Common myeloid progenitor, CD34-positive (primary cell): ENCODE results near the gene POLR1D.
"Not testable (repeated sequence)": the region's sequence is repeated elsewhere in the genome, so short reads cannot be mapped to it uniquely, and the experiment has no call there.

Experiments used
- CTCF ChIA-PET: fragments of 350-600 bp; sonication (Branson Sonifier 250); formaldehyde crosslinking; loops from one replicate; lab custom pipeline; 2021; ENCODE audit warnings: antibody characterized with exemption; lab: Charles Lee
- POLR2A ChIA-PET: fragments of 350-600 bp; sonication (Branson Sonifier 250); formaldehyde crosslinking; loops from one replicate; lab custom pipeline; 2021; ENCODE audit warnings: antibody characterized with exemption; lab: Charles Lee
- DNase-seq, 3 donors: peaks; one replicate each; pipeline versions ENCODE4 v3.0.0 to v3.0.0-alpha.2; 2013
- H3K27ac ChIP-seq, 2 experiments: 1 replicate in 1 of 2; 2 replicates in 1 of 2; pipeline ENCODE4 v1.7.0; 2013; ENCODE audit warnings: inconsistent platforms in 2 of 2, low read length in 2 of 2, mild to moderate bottlenecking in 2 of 2, low read depth in 1 of 2, moderate library complexity in 1 of 2; ENCODE audit not compliant: severe bottlenecking in 2 of 2, insufficient read depth in 1 of 2, poor library complexity in 1 of 2
- H3K27me3 ChIP-seq, 5 experiments: replicated peaks in 2 of 5; 1 replicate in 3 of 5; 2 replicates in 2 of 5; pipeline versions ENCODE4 v1.6.1 to v1.7.0; 2013; ENCODE audit warnings: low read length in 4 of 5, mild to moderate bottlenecking in 2 of 5, moderate library complexity in 2 of 5, inconsistent platforms in 1 of 5; ENCODE audit not compliant: insufficient read depth in 5 of 5, control insufficient read depth in 4 of 5
- H3K36me3 ChIP-seq, 4 experiments: 1 replicate in 2 of 4; 2 replicates in 2 of 4; pipeline versions ENCODE4 v1.6.1 to v1.7.0; 2013; ENCODE audit warnings: low read length in 3 of 4, control low read depth in 1 of 4, mild to moderate bottlenecking in 1 of 4; ENCODE audit not compliant: control insufficient read depth in 4 of 4, insufficient read depth in 4 of 4
- H3K4me1 ChIP-seq, 4 experiments: 1 replicate in 3 of 4; 2 replicates in 1 of 4; pipeline versions ENCODE4 v1.6.1 to v1.7.1; 2013; ENCODE audit warnings: low read length in 3 of 4, mild to moderate bottlenecking in 3 of 4, control low read depth in 1 of 4, inconsistent platforms in 1 of 4, moderate library complexity in 1 of 4; ENCODE audit not compliant: control insufficient read depth in 4 of 4, insufficient read depth in 4 of 4; ENCODE audit errors: control extremely low read depth in 1 of 4
- H3K4me3 ChIP-seq, 7 experiments: 1 replicate in 4 of 7; 2 replicates in 3 of 7; pipeline versions ENCODE4 v1.5.1 to v1.7.0; 2013; ENCODE audit warnings: mild to moderate bottlenecking in 7 of 7, low read length in 6 of 7, moderate library complexity in 6 of 7, inconsistent platforms in 2 of 7, low read depth in 2 of 7, control low read depth in 1 of 7; ENCODE audit not compliant: insufficient read depth in 4 of 7, control insufficient read depth in 1 of 7; ENCODE audit errors: extremely low read depth in 1 of 7
- H3K9me3 ChIP-seq, 5 experiments: 1 replicate in 4 of 5; 2 replicates in 1 of 5; pipeline versions ENCODE4 v1.6.1 to v1.7.1; 2013; ENCODE audit warnings: low read length in 4 of 5, mild to moderate bottlenecking in 2 of 5, inconsistent platforms in 1 of 5, low read depth in 1 of 5, moderate library complexity in 1 of 5; ENCODE audit not compliant: control insufficient read depth in 4 of 5, insufficient read depth in 2 of 5; ENCODE audit errors: control extremely low read depth in 1 of 5
- WGBS: methylation state at CpG from one replicate; pipeline ENCODE4 v1.1.5; 2013; ENCODE audit not compliant: insufficient coverage; 5-methylcytosine and 5-hydroxymethylcytosine counted together

POLR1D gene

DNA sequence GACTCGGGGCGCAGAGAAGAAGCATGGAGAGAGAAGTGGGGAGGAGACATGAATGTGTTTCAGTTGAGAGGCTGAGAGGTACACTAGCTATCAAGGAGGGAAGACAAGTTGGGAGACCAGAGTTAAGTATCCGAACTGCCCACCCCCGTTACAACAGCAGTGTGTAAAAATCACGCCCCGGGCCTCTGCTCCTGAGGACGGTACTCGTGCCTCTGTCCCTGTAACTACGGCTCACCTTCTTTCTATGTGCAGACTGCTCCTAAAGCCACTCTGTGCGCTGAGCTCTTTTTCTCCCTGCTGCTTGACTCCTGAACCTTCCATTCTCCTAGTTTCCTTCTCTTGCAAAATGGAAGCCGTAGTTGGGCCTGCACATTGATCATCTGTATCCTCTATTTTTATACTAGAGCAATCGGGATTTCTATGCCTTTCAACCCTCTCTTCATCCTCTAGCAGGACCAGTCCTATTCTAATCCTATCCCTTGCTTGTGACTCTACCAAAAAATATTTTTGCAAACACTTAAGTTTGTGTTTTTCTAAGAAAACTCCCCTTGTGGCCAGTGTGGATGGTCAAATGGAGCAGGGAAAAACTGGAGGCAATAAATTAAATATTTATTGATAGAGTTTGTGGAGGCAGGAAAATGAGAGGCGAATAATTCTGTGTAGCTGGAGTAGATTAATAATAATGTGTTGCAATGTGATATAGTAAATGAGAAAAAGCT lies 569 bp downstream of the POLR1D start:
- peaks cover 13 to 48% (median 32%) of the 10 kb centered on the region in 4 experiments for H3K4me1 ChIP-seq
- peak overlapping the region; percentile 71 to 90 for H3K27ac ChIP-seq
- no peaks in the 10 kb centered on the region for H3K9me3 ChIP-seq
- ChIA-PET CTCF (interaction anchor here (0.8 to 1.7 kb wide), 4 partner anchors 12 to 249 kb away, joined by 3 to 8 read pairs (median 4); no protein-coding TSS in a partner anchor), POLR2A (no interaction called here)
- H3K36me3 ChIP-seq, result peaks cover 3 to 28% (median 9%) of the 10 kb centered on the region in 4 experiments
- peak overlapping the region; percentile 52 to 94 (median 88) for H3K4me3 ChIP-seq
- no peaks in the 10 kb centered on the region for H3K27me3 ChIP-seq
- 4% methylated on average over 12 of the region's 13 CpGs for WGBS
- peak in 2 of 3 donors; percentile 38 to 56 for DNase-seq

DNA sequence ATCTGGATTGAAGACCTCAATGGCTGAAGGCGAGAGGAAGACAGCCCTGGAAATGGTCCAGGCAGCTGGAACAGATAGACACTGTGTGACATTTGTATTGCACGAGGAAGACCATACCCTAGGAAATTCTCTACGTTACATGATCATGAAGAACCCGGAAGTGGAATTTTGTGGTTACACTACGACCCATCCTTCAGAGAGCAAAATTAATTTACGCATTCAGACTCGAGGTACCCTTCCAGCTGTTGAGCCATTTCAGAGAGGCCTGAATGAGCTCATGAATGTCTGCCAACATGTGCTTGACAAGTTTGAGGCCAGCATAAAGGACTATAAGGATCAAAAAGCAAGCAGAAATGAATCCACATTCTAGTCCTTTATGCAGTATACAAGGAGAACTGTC lies 1.2 kb downstream of the POLR1D start:
- Histone ChIP-seq H3K9me3 (no peaks in the 10 kb centered on the region), H3K36me3 (peaks cover 3 to 30% (median 9%) of the 10 kb centered on the region in 4 experiments), H3K27ac (peak overlapping the region in 1 of 2 experiments; percentile 90), H3K4me1 (peaks cover 11 to 42% (median 31%) of the 10 kb centered on the region in 4 experiments), H3K4me3 (peak overlapping the region in 3 of 7 experiments; percentile 14 to 93 (median 91)), H3K27me3 (no peaks in the 10 kb centered on the region)
- 97% methylated on average over 7 of the region's 7 CpGs for WGBS
- DNase-seq, result no peak
- ChIA-PET CTCF (interaction anchor here (0.6 to 1.7 kb wide), 3 partner anchors 21 to 1922 kb away, joined by 3 to 8 read pairs (median 3); no protein-coding TSS in a partner anchor), POLR2A (no interaction called here)

DNA sequence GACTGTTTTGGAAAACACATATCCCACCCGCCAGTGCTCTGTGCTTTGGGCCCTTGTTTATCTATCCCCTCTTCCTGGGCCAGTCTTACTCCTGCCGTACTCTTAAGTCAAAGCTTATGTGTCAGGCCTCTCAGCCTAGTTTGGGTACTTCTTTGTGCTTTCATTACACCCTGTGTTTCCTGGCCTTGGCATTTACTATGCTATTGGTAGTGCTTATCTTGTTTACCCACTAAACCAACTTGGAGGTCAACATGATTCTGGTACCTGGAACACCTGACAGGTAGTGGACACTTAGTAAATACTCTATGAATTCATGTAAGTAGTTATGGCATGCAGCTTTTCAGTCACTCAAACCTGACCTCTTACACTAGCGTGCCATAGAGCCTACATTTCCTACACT lies 2.4 kb downstream of the POLR1D start:
- Histone ChIP-seq H3K4me3 (no peak overlapping the region), H3K36me3 (peaks cover 3 to 39% (median 10%) of the 10 kb centered on the region in 4 experiments), H3K27ac (no peak overlapping the region), H3K9me3 (no peaks in the 10 kb centered on the region), H3K4me1 (peaks cover 9 to 31% (median 24%) of the 10 kb centered on the region in 4 experiments), H3K27me3 (no peaks in the 10 kb centered on the region)
- ChIA-PET POLR2A (no interaction called here), CTCF (interaction anchor here (1.5 to 1.9 kb wide), 2 partner anchors 11 to 25 kb away, joined by 4 to 5 read pairs; no protein-coding TSS in a partner anchor)
- no peak for DNase-seq
- WGBS, result 100% methylated on average over 2 of the region's 3 CpGs

DNA sequence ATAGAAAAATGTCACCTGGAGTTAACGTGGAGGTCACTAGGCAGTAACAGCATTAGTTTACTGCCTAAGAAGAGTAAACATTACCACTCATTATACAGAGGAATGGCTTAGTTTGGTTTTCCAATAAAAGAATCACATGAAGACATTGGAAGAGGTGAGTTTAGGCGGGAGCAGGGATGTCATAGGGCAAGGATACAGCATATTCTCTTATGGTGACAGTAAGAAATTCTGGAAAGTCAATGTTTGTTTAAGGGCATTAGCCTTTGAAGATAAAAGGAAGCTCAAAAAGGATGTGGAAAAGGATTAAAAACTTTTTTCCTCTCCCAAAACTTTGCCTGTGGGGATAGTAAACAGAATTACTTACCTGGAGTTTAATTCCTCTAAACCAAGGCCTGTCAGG lies 4.1 kb downstream of the POLR1D start:
- Histone ChIP-seq H3K4me1 (peaks cover 5 to 22% (median 17%) of the 10 kb centered on the region in 4 experiments), H3K9me3 (no peaks in the 10 kb centered on the region), H3K36me3 (peaks cover 3 to 47% (median 11%) of the 10 kb centered on the region in 4 experiments), H3K4me3 (no peak overlapping the region), H3K27ac (no peak overlapping the region), H3K27me3 (no peaks in the 10 kb centered on the region)
- ChIA-PET CTCF (interaction anchor here (1.2 to 1.5 kb wide), 2 partner anchors 14 to 24 kb away, joined by 4 read pairs; no protein-coding TSS in a partner anchor), POLR2A (no interaction called here)
- DNase-seq, result no peak
- no CpG with 5 or more reads among the region's 2 CpGs for WGBS

DNA sequence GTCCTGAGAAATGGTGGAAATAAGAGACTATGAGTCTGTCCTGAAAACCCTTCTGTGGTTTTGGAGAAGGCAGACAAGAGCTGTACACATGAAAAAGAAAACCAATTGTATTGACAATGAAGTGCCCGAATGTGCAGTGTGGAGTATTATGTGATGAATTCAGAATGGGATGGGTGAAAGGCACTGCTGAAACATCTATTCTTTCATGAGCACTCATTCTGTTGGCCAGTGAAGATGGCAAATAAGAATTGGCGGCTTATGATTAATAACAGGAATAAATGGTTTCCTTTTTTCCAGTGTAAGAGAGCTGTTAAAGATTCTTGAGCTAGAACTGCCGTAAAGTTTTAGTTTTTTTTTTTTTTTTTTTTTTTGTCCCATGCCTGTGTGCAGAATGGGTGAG lies 5.7 kb downstream of the POLR1D start:
- DNase-seq, result no peak
- H3K4me3 ChIP-seq, result no peak overlapping the region
- WGBS, result 96% methylated on average over 2 of the region's 3 CpGs
- ChIA-PET CTCF (no interaction called here), POLR2A (no interaction called here)
- no peaks in the 10 kb centered on the region for H3K9me3 ChIP-seq
- H3K27me3 ChIP-seq, result no peaks in the 10 kb centered on the region
- peaks cover 3 to 17% (median 11%) of the 10 kb centered on the region in 4 experiments for H3K4me1 ChIP-seq
- no peak overlapping the region for H3K27ac ChIP-seq
- H3K36me3 ChIP-seq, result peaks cover 6 to 62% (median 12%) of the 10 kb centered on the region in 4 experiments

DNA sequence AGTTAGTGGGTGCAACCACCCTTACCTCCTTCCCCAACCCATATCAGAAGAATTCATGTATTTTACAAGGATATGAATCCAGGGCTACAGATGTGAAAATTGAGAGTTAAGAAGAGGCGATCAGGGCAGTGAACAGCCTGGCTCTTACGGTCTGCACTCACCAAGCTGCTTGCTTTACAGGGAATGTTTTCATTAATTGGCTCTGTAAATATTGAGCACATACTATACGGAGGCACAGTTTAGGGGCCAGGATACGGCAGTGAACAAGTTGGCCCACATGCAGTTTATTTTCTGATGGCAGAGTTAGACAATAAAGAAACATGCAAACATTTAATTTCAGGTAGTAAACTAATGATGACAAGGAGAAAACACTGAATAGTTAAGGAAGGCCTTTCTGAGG lies 6.4 kb downstream of the POLR1D start:
- POLR2A ChIA-PET, result no interaction called here
- H3K36me3 ChIP-seq, result peaks cover 6 to 62% (median 11%) of the 10 kb centered on the region in 4 experiments
- H3K27ac ChIP-seq, result no peak overlapping the region
- H3K4me1 ChIP-seq, result peaks cover 0 to 10% (median 4%) of the 10 kb centered on the region in 4 experiments
- H3K27me3 ChIP-seq, result no peaks in the 10 kb centered on the region
- H3K4me3 ChIP-seq, result no peak overlapping the region
- CTCF ChIA-PET, result no interaction called here
- 100% methylated on average over 3 of the region's 4 CpGs for WGBS
- DNase-seq, result no peak
- no peaks in the 10 kb centered on the region for H3K9me3 ChIP-seq

DNA sequence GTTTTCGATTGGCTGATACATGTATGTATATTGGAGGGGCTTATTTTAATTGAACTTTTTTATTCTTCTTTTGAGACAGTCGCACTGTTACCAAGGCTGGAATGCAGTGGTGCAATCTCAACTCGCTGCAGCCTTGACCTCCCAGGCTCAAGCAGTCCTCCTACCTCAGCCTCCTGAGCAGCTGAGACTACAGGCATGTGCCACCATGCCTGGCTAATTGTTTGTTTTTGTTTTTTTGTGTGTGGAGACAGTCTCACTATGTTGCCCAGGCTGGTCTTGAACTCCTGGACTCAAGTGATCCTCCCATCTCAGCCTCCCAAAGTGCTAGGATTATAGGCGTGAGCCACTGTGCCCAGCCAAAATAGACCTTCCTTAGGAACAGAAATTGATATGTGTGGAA lies 7.1 kb downstream of the POLR1D start:
- H3K4me3 ChIP-seq, H3K27me3 ChIP-seq, H3K4me1 ChIP-seq, H3K27ac ChIP-seq, H3K9me3 ChIP-seq, POLR2A ChIA-PET, DNase-seq: not testable (repeated sequence)
- peaks cover 6 to 61% (median 9%) of the 10 kb centered on the region in 4 experiments for H3K36me3 ChIP-seq
- 100% methylated on average over 2 of the region's 4 CpGs for WGBS
- CTCF ChIA-PET, result interaction anchor here (1.1 kb wide), 1 partner anchor 96 kb away, joined by 3 read pairs; no protein-coding TSS in a partner anchor
